ENCODE measurements around the gene LPP. TPM values are rescaled to one million over a fixed set of nuclear protein-coding genes. Genes with fewer than 3 reads are reported as not detected.

Gene LPP
- polyA plus RNA-seq, 3 donors = 14.1 to 23.2 (median 15.3) TPM

DNA sequence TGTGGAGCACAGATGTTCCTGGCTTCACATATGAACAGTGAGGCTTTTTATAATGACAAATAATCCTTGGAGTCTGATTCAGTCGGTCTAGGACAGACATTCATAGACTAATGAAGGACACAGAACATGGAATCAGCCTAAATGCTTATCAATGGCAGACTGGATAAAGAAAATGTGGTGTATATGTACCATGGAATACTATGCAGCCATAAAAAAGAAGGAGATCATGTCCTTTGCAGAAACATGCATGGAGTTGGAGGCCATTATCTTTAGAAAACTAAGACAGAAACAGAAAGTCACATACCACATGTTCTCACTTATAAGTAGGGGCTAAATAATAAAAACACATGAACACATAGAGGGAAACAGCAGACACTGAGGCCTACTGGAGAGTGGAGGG lies 19.9 kb upstream of the LPP start:
- H3K36me3 Mint-ChIP-seq = peaks cover 0 to 1% of the 10 kb centered on the region in 2 donors
- H3K4me3 Mint-ChIP-seq = no peak overlapping the region
- Histone ChIP-seq H3K79me2 (ENCODE audit: insufficient read depth, low read length) (no peaks in the 10 kb centered on the region), H3K9me3 (replicated peaks in 1 of 2; ENCODE audit: control insufficient read depth in 1 of 2, insufficient read depth in 1 of 2, low read length in 2 of 2) (no peaks in the 10 kb centered on the region), H3K27me3 (ENCODE audit: control insufficient read depth in 2 of 2, insufficient read depth in 2 of 2, low read length in 2 of 2) (no peaks in the 10 kb centered on the region), H4K20me1 (ENCODE audit: insufficient read depth, low read length) (no peaks in the 10 kb centered on the region), H3K27ac (ENCODE audit: low read depth in 1 of 2, low read length in 2 of 2) (no peak overlapping the region), H3K4me1 (ENCODE audit: control insufficient read depth in 1 of 2, insufficient read depth in 2 of 2, low read length in 2 of 2) (peaks cover 11% of the 10 kb centered on the region in 2 donors), H3K4me3 (replicated peaks in 1 of 3; ENCODE audit: low read depth in 2 of 3, low read length in 3 of 3) (no peak overlapping the region), H2AFZ (ENCODE audit: insufficient read depth, low read depth, low read length, poor library complexity, severe bottlenecking) (no peak overlapping the region), H3K9ac (ENCODE audit: insufficient read depth, low read length, poor library complexity, severe bottlenecking) (no peak overlapping the region), H3K4me2 (replicated peaks; ENCODE audit: extremely low read depth, low read length, poor library complexity, severe bottlenecking) (no peak overlapping the region), H3K36me3 (replicated peaks in 1 of 2; ENCODE audit: control insufficient read depth in 1 of 2, insufficient read depth in 2 of 2, low read length in 2 of 2) (no peaks in the 10 kb centered on the region)
- DNase-seq = no peak
- H3K27me3 Mint-ChIP-seq (ENCODE audit: low read depth in 3 of 3) = peaks cover 0 to 5% (median 2%) of the 10 kb centered on the region in 3 donors
- intact Hi-C loops (cut with micrococcal nuclease) = no loop called here
- peaks cover 23% of the 10 kb centered on the region for H3K4me1 Mint-ChIP-seq
- peaks cover 0 to 4% (median 0%) of the 10 kb centered on the region in 7 donors for H3K9me3 Mint-ChIP-seq
- WGBS (ENCODE audit: insufficient coverage) = no CpG with 5 or more reads among the region's 1 CpG
- no peak overlapping the region for H3K27ac Mint-ChIP-seq
- TF ChIP-seq, protein P1, sequence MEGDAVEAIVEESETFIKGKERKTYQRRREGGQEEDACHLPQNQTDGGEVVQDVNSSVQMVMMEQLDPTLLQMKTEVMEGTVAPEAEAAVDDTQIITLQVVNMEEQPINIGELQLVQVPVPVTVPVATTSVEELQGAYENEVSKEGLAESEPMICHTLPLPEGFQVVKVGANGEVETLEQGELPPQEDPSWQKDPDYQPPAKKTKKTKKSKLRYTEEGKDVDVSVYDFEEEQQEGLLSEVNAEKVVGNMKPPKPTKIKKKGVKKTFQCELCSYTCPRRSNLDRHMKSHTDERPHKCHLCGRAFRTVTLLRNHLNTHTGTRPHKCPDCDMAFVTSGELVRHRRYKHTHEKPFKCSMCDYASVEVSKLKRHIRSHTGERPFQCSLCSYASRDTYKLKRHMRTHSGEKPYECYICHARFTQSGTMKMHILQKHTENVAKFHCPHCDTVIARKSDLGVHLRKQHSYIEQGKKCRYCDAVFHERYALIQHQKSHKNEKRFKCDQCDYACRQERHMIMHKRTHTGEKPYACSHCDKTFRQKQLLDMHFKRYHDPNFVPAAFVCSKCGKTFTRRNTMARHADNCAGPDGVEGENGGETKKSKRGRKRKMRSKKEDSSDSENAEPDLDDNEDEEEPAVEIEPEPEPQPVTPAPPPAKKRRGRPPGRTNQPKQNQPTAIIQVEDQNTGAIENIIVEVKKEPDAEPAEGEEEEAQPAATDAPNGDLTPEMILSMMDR (IDR thresholded peaks at IDR 0.05) = no peak

DNA sequence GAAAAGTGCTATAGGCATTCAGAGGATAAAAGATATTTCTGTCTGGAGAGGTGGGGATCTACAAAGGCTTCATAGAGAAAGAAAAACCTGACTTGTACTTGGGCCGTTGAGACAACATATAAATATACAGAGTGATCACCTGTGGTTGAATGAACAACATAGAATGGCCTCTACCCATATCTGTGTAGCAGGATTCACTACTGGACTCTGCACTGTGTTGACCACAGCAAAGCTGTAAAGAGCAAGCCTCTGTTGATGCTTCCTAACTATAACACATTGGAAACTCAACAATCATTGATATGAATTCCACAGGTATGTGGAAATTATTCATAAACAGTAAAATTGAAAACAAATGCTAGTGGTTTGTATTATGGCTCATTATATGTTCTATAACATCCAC lies 19.1 kb upstream of the LPP start:
- H3K27ac Mint-ChIP-seq = no peak overlapping the region

More for the DNA sequence above, 19.1 kb upstream of the LPP start:
- Histone ChIP-seq H3K27ac (ENCODE audit: low read depth in 1 of 2, low read length in 2 of 2) (no peak overlapping the region), H3K79me2 (ENCODE audit: insufficient read depth, low read length) (no peaks in the 10 kb centered on the region), H4K20me1 (ENCODE audit: insufficient read depth, low read length) (no peaks in the 10 kb centered on the region), H3K4me2 (replicated peaks; ENCODE audit: extremely low read depth, low read length, poor library complexity, severe bottlenecking) (no peak overlapping the region), H2AFZ (ENCODE audit: insufficient read depth, low read depth, low read length, poor library complexity, severe bottlenecking) (no peak overlapping the region), H3K36me3 (replicated peaks in 1 of 2; ENCODE audit: control insufficient read depth in 1 of 2, insufficient read depth in 2 of 2, low read length in 2 of 2) (no peaks in the 10 kb centered on the region), H3K4me3 (replicated peaks in 1 of 3; ENCODE audit: low read depth in 2 of 3, low read length in 3 of 3) (no peak overlapping the region), H3K9me3 (replicated peaks in 1 of 2; ENCODE audit: control insufficient read depth in 1 of 2, insufficient read depth in 1 of 2, low read length in 2 of 2) (no peaks in the 10 kb centered on the region), H3K27me3 (ENCODE audit: control insufficient read depth in 2 of 2, insufficient read depth in 2 of 2, low read length in 2 of 2) (no peaks in the 10 kb centered on the region), H3K4me1 (ENCODE audit: control insufficient read depth in 1 of 2, insufficient read depth in 2 of 2, low read length in 2 of 2) (peaks cover 11% of the 10 kb centered on the region in 2 donors), H3K9ac (ENCODE audit: insufficient read depth, low read length, poor library complexity, severe bottlenecking) (no peak overlapping the region)
- Mint-ChIP-seq H3K4me3 (no peak overlapping the region), H3K36me3 (peaks cover 0 to 1% of the 10 kb centered on the region in 2 donors), H3K4me1 (peaks cover 23% of the 10 kb centered on the region), H3K27me3 (ENCODE audit: low read depth in 3 of 3) (peaks cover 0 to 5% (median 2%) of the 10 kb centered on the region in 3 donors), H3K9me3 (peaks cover 0 to 4% (median 0%) of the 10 kb centered on the region in 7 donors)
- intact Hi-C loops (cut with micrococcal nuclease) = no loop called here
- WGBS (ENCODE audit: insufficient coverage) = no CpG with 5 or more reads among the region's 1 CpG
- DNase-seq = no peak
- TF ChIP-seq, protein P1 (IDR thresholded peaks at IDR 0.05) = no peak

All from CD14-positive monocyte (primary cell).